ENCODE data around the gene KLC3. TPM values are rescaled to one million over a fixed set of nuclear protein-coding genes. Genes with fewer than 3 reads are reported as not detected.

Gene KLC3
- total and polyA plus RNA-seq, 7 donors: 0.09 TPM; not detected in 6

- no peak overlapping the region for H3K27ac ChIP-seq
- TF ChIP-seq POLR2AphosphoS5 (IDR thresholded peaks at IDR 0.05): no peak
- TF ChIP-seq POLR2A (IDR thresholded peaks at IDR 0.05): no peak
- TF ChIP-seq EP300 (IDR thresholded peaks at IDR 0.05): no peak
- TF ChIP-seq CTCF (IDR thresholded peaks at IDR 0.05): no peak
- no peaks in the 10 kb centered on the region for H3K27me3 ChIP-seq
- H3K9me3 ChIP-seq: no peaks in the 10 kb centered on the region
- peaks cover 0 to 33% (median 3%) of the 10 kb centered on the region in 4 donors for H3K36me3 ChIP-seq
- 83 to 91% methylated on average over 12 of the region's 12 CpGs for WGBS, 2 donors
- DNase-seq: no peak
- peaks cover 0 to 8% (median 3%) of the 10 kb centered on the region in 4 donors for H3K4me1 ChIP-seq
- intact Hi-C loops (cut with DNase I): no loop called here
- H3K4me3 ChIP-seq: no peak overlapping the region
Observed at GRCh38 chr19:45364696-45365095, 24.1 kb downstream of the KLC3 start.

- no peaks in the 10 kb centered on the region for H3K27me3 ChIP-seq
- H3K9me3 ChIP-seq: no peaks in the 10 kb centered on the region
- no peak overlapping the region for H3K4me3 ChIP-seq
- no peak for DNase-seq
- intact Hi-C loops (cut with DNase I): no loop called here
- H3K4me1 ChIP-seq: peaks cover 0 to 18% (median 7%) of the 10 kb centered on the region in 4 donors
- TF ChIP-seq EP300 (IDR thresholded peaks at IDR 0.05) (no peak), CTCF (IDR thresholded peaks at IDR 0.05) (no peak), POLR2A (IDR thresholded peaks at IDR 0.05) (no peak)
- WGBS, 2 donors: 95 to 96% methylated on average over 4 of the region's 4 CpGs
- no peak overlapping the region for H3K27ac ChIP-seq
- peaks cover 0 to 15% (median 3%) of the 10 kb centered on the region in 4 donors for H3K36me3 ChIP-seq
Observed at GRCh38 chr19:45368127-45368526, 27.6 kb downstream of the KLC3 start.

- no peak for DNase-seq
- WGBS, 2 donors: 95 to 96% methylated on average over 11 of the region's 11 CpGs
- H3K4me3 ChIP-seq: no peak overlapping the region
- peaks cover 0 to 11% (median 1%) of the 10 kb centered on the region in 4 donors for H3K36me3 ChIP-seq
- H3K9me3 ChIP-seq: no peaks in the 10 kb centered on the region
- H3K4me1 ChIP-seq: peaks cover 0 to 18% (median 7%) of the 10 kb centered on the region in 4 donors
- no peak for TF ChIP-seq EP300 (IDR thresholded peaks at IDR 0.05)
- no peak for TF ChIP-seq CTCF (IDR thresholded peaks at IDR 0.05)
- no peak for TF ChIP-seq POLR2AphosphoS5 (IDR thresholded peaks at IDR 0.05)
- no peak for TF ChIP-seq POLR2A (IDR thresholded peaks at IDR 0.05)
- H3K27ac ChIP-seq: no peak overlapping the region
- intact Hi-C loops (cut with DNase I): no loop called here
- no peaks in the 10 kb centered on the region for H3K27me3 ChIP-seq
Observed at GRCh38 chr19:45368737-45369340, 28.3 kb downstream of the KLC3 start.

- Histone ChIP-seq H3K36me3 (no peaks in the 10 kb centered on the region), H3K4me3 (peak within 1 kb of the TSS; percentile 82 to 98 (median 90)), H3K27me3 (no peaks in the 10 kb centered on the region), H3K9me3 (no peaks in the 10 kb centered on the region), H3K4me1 (peaks cover 0 to 18% (median 7%) of the 10 kb centered on the region in 4 donors), H3K27ac (peak within 1 kb of the TSS; percentile 73 to 82 (median 78))
- no peak for TF ChIP-seq EP300 (IDR thresholded peaks at IDR 0.05)
- TF ChIP-seq POLR2AphosphoS5 (IDR thresholded peaks at IDR 0.05): peak in 2 of 4 donors; percentile 16 to 80
- DNase-seq: peak; percentile 99
- WGBS, 2 donors: 2 to 3% methylated on average over 55 of the region's 55 CpGs
- intact Hi-C loops (cut with DNase I): no loop called here
Observed at GRCh38 chr19:45370410-45371204, 30.1 kb downstream of the KLC3 start, which contains the start of gene ERCC2. Gene ERCC2 (minus strand): TSS chr19:45370573. CDS start chr19:45370540, 33 bp downstream.

GRCh38 chr19:45376045-45376724 is 35.6 kb downstream of the KLC3 start:
- 70 to 78% methylated on average over 13 of the region's 13 CpGs for WGBS, 2 donors
- no peaks in the 10 kb centered on the region for H3K9me3 ChIP-seq
- peaks cover 0 to 10% (median 2%) of the 10 kb centered on the region in 4 donors for H3K4me1 ChIP-seq
- peak overlapping the region in 1 of 4 donors; percentile 36 for H3K27ac ChIP-seq
- no peaks in the 10 kb centered on the region for H3K27me3 ChIP-seq
- H3K36me3 ChIP-seq: no peaks in the 10 kb centered on the region
- no peak overlapping the region for H3K4me3 ChIP-seq
- DNase-seq: peak; percentile 82
- intact Hi-C loops (cut with DNase I): no loop called here
- TF ChIP-seq CTCF (IDR thresholded peaks at IDR 0.05) (no peak), EP300 (IDR thresholded peaks at IDR 0.05) (no peak), POLR2A (IDR thresholded peaks at IDR 0.05) (no peak), POLR2AphosphoS5 (IDR thresholded peaks at IDR 0.05) (no peak)

Measured in sigmoid colon (tissue), 7 donors.